GM23338 (cell line): ENCODE results near the gene NPAS3. TPM values are rescaled to one million over a fixed set of nuclear protein-coding genes. Genes with fewer than 3 reads are reported as not detected.

Experiments used
- ATAC-seq: fragments of 200-7000 bp; cut with Tn5 transposase; 3 replicates; pipeline ENCODE4 v1.9.1; 2020
- DNase-seq: peaks from one replicate; pipeline ENCODE4 v3.0.0-alpha.2; 2015; ENCODE audit warnings: low spot score
- H2AFZ ChIP-seq: fragments of 200-600 bp; sonication (generic); 2 replicates; pipeline ENCODE4 v1.8.0; 2016; ENCODE audit warnings: antibody characterized with exemption, mild to moderate bottlenecking, moderate library complexity
- H3F3A ChIP-seq: fragments of 200-600 bp; sonication (generic); replicated peaks from 2 replicates; pipeline ENCODE4 v1.8.0; 2017; ENCODE audit warnings: antibody characterized with exemption, mixed run types, low read depth
- H3K27ac ChIP-seq: fragments of 200-600 bp; sonication (generic); 2 replicates; pipeline ENCODE4 v1.6.1; 2016; ENCODE audit warnings: low read depth
- H3K27me3 ChIP-seq: fragments of 200-600 bp; sonication (generic); 2 replicates; pipeline ENCODE4 v1.8.0; 2016; ENCODE audit warnings: mild to moderate bottlenecking, mixed run types, moderate library complexity; ENCODE audit not compliant: insufficient read depth
- H3K36me3 ChIP-seq: fragments of 200-600 bp; sonication (generic); 2 replicates; pipeline ENCODE4 v1.8.0; 2016; ENCODE audit warnings: mild to moderate bottlenecking; ENCODE audit not compliant: insufficient read depth
- H3K4me1 ChIP-seq: fragments of 200-600 bp; sonication (generic); 2 replicates; pipeline ENCODE4 v1.8.0; 2016; ENCODE audit warnings: mild to moderate bottlenecking, moderate library complexity; ENCODE audit not compliant: insufficient read depth
- H3K4me2 ChIP-seq: fragments of 200-600 bp; sonication (generic); 2 replicates; pipeline ENCODE4 v1.7.1; 2017; ENCODE audit warnings: mixed run types
- H3K4me3 ChIP-seq: fragments of 200-600 bp; sonication (generic); 2 replicates; pipeline ENCODE4 v1.6.1; 2016; ENCODE audit warnings: mixed run types
- H3K79me2 ChIP-seq: fragments of 200-600 bp; sonication (generic); replicated peaks from 2 replicates; pipeline ENCODE4 v1.8.0; 2017; ENCODE audit warnings: mild to moderate bottlenecking; ENCODE audit not compliant: insufficient read depth
- H3K9me2 ChIP-seq: fragments of 200-600 bp; sonication (generic); 2 replicates; pipeline ENCODE4 v1.8.0; 2017; ENCODE audit not compliant: insufficient read depth
- H4K20me1 ChIP-seq: fragments of 200-600 bp; sonication (generic); replicated peaks from 2 replicates; pipeline ENCODE4 v1.8.0; 2017; ENCODE audit warnings: mild to moderate bottlenecking; ENCODE audit not compliant: insufficient read depth
- H3K27ac Mint-ChIP-seq: 2 replicates; pipeline ENCODE4 v1.8.0; 2020; ENCODE audit warnings: inconsistent platforms, mild to moderate bottlenecking, moderate library complexity, mixed read lengths
- H3K27me3 Mint-ChIP-seq: 3 replicates; pipeline ENCODE4 v1.8.0; 2022; ENCODE audit warnings: low read depth, mild to moderate bottlenecking, moderate library complexity, mixed read lengths, inconsistent platforms; ENCODE audit not compliant: insufficient read depth, poor library complexity
- H3K36me3 Mint-ChIP-seq: 3 replicates; pipeline ENCODE4 v1.8.0; 2021; ENCODE audit warnings: low read depth, mild to moderate bottlenecking, inconsistent platforms, moderate library complexity, mixed read lengths
- H3K4me1 Mint-ChIP-seq: 3 replicates; pipeline ENCODE4 v1.8.0; 2020; ENCODE audit warnings: mild to moderate bottlenecking, inconsistent platforms, mixed read lengths
- H3K4me3 Mint-ChIP-seq: 3 replicates; pipeline ENCODE4 v1.8.0; 2021; ENCODE audit warnings: moderate library complexity, mild to moderate bottlenecking, inconsistent platforms, mixed read lengths
- H3K9me3 Mint-ChIP-seq: 3 replicates; pipeline ENCODE4 v1.8.0; 2020; ENCODE audit warnings: moderate library complexity, mild to moderate bottlenecking, inconsistent platforms, mixed read lengths
- CREB1 ChIP-seq: fragments of 250-450 bp; sonication (Bioruptor Pico); IDR thresholded peaks from 2 replicates; pipeline ENCODE4 v1.5.0; 2020; ENCODE audit warnings: low read depth, mild to moderate bottlenecking, moderate library complexity
- EZH2 ChIP-seq: fragments of 200-600 bp; sonication (generic); IDR thresholded peaks from one replicate; pipeline ENCODE4 v1.8.0; 2017; ENCODE audit warnings: antibody characterized with exemption, mild to moderate bottlenecking, low read depth; ENCODE audit not compliant: unreplicated experiment
- EZH2phosphoT487 ChIP-seq: fragments of 200-600 bp; sonication (generic); IDR thresholded peaks from one replicate; pipeline ENCODE4 v1.8.1; 2018; ENCODE audit warnings: antibody characterized with exemption; ENCODE audit not compliant: unreplicated experiment
- JUNB ChIP-seq: IDR thresholded peaks from one replicate; pipeline ENCODE4 v1.6.1; 2016; ENCODE audit warnings: antibody characterized with exemption; ENCODE audit not compliant: unreplicated experiment
- NANOG ChIP-seq: IDR thresholded peaks from 2 replicates; pipeline ENCODE4 v1.6.1; 2016; ENCODE audit warnings: antibody characterized with exemption, borderline replicate concordance
- POLR2AphosphoS5 ChIP-seq: IDR thresholded peaks from 2 replicates; pipeline ENCODE4 v1.6.1; 2016; ENCODE audit warnings: antibody characterized with exemption, low read depth
- REST ChIP-seq: IDR thresholded peaks from one replicate; pipeline ENCODE4 v1.6.1; 2018; ENCODE audit warnings: antibody characterized with exemption; ENCODE audit not compliant: unreplicated experiment
- STAT1 ChIP-seq: IDR thresholded peaks from one replicate; pipeline ENCODE4 v1.6.1; 2016; ENCODE audit warnings: antibody characterized with exemption; ENCODE audit not compliant: unreplicated experiment
- ZNF114 ChIP-seq: fragments of 250-450 bp; sonication (Bioruptor Pico); IDR thresholded peaks from 2 replicates; pipeline ENCODE4 v1.5.0; 2020; ENCODE audit warnings: mild to moderate bottlenecking, moderate library complexity
- ZNF331 ChIP-seq: fragments of 250-450 bp; sonication (Bioruptor Pico); IDR thresholded peaks from 2 replicates; pipeline ENCODE4 v1.5.0; 2020; ENCODE audit warnings: low read depth, mild to moderate bottlenecking, moderate library complexity
- polyA plus RNA-seq: library from polyadenylated mRNA; unstranded; fragments of >200 nt; fragmentation: Nextera tagmentation; extraction: Ambion mirVana; gene quantifications from 2 replicates; pipeline ENCODE4 v1.2.1, GENCODE V29; 2016
- total RNA-seq: library from RNA; depleted of rRNA; stranded (reverse); fragments of >200 nt; shearing (Covaris generic); gene quantifications from 2 replicates; pipeline ENCODE4 v1.2.3, GENCODE V29; 2014
- TF ChIP-seq, protein P1 (sequence below), 2 experiments: fragments of 200-600 bp in 1 of 2; sonication (generic) in 1 of 2; conservative IDR thresholded peaks; 2 replicates each; pipeline versions ENCODE4 v1.5.1 to v1.6.1; 2016 to 2017; ENCODE audit warnings: antibody characterized with exemption in 2 of 2, low read depth in 2 of 2, mild to moderate bottlenecking in 2 of 2, moderate library complexity in 1 of 2
- TF ChIP-seq, protein P2 (sequence below): IDR thresholded peaks from 2 replicates; pipeline ENCODE4 v1.6.1; 2016; ENCODE audit warnings: antibody characterized with exemption
- TF ChIP-seq, protein P3 (sequence below): fragments of 250-450 bp; sonication (Bioruptor Pico); IDR thresholded peaks from 2 replicates; pipeline ENCODE4 v1.5.0; 2020; ENCODE audit warnings: mild to moderate bottlenecking, moderate library complexity

Gene NPAS3
- total and polyA plus RNA-seq, 2 experiments from 2014 or later: 0.17 to 0.19 TPM

DNA sequence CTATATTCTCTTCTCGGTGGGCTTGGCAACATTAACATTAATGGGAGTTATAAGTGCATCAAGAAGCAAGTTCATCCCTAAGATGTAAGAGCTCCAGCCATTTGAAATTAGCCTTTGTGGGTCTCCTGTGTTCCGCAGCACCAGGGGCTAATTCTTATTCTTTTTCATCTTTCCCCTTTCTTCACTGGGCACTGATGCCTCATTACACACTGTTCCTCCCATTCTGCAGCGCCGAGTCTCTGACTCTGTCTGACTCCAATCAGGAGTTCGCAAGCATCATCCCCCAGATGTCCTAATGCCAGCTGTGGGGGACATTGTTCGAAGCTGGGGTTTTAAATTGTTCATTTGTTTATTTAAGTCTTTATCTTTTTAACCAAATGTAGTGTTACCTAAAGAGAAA is 670.9 kb downstream of the NPAS3 start:
- 0 out of 2 replicates have a peak, but pooled peaks cover 5% of the 10 kb centered on the region for H3K4me1 ChIP-seq
- H2AFZ ChIP-seq: no peak overlapping the region
- no peaks in the 10 kb centered on the region for H3K36me3 Mint-ChIP-seq
- TF ChIP-seq, protein P1, sequence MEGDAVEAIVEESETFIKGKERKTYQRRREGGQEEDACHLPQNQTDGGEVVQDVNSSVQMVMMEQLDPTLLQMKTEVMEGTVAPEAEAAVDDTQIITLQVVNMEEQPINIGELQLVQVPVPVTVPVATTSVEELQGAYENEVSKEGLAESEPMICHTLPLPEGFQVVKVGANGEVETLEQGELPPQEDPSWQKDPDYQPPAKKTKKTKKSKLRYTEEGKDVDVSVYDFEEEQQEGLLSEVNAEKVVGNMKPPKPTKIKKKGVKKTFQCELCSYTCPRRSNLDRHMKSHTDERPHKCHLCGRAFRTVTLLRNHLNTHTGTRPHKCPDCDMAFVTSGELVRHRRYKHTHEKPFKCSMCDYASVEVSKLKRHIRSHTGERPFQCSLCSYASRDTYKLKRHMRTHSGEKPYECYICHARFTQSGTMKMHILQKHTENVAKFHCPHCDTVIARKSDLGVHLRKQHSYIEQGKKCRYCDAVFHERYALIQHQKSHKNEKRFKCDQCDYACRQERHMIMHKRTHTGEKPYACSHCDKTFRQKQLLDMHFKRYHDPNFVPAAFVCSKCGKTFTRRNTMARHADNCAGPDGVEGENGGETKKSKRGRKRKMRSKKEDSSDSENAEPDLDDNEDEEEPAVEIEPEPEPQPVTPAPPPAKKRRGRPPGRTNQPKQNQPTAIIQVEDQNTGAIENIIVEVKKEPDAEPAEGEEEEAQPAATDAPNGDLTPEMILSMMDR (conservative IDR thresholded peaks at IDR 0.05; ENCODE audit: low read depth in 2 of 2): no peak
- TF ChIP-seq, protein P2, sequence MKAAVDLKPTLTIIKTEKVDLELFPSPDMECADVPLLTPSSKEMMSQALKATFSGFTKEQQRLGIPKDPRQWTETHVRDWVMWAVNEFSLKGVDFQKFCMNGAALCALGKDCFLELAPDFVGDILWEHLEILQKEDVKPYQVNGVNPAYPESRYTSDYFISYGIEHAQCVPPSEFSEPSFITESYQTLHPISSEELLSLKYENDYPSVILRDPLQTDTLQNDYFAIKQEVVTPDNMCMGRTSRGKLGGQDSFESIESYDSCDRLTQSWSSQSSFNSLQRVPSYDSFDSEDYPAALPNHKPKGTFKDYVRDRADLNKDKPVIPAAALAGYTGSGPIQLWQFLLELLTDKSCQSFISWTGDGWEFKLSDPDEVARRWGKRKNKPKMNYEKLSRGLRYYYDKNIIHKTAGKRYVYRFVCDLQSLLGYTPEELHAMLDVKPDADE: no peak
- TF ChIP-seq REST (no peak), EZH2phosphoT487 (no peak), ZNF114 (CRISPR knock-in tag) (no peak), CREB1 (CRISPR knock-in tag) (no peak), STAT1 (no peak), NANOG (no peak), JUNB (no peak), ZNF331 (CRISPR knock-in tag) (no peak), POLR2AphosphoS5 (no peak), EZH2 (no peak)
- TF ChIP-seq, protein P3, sequence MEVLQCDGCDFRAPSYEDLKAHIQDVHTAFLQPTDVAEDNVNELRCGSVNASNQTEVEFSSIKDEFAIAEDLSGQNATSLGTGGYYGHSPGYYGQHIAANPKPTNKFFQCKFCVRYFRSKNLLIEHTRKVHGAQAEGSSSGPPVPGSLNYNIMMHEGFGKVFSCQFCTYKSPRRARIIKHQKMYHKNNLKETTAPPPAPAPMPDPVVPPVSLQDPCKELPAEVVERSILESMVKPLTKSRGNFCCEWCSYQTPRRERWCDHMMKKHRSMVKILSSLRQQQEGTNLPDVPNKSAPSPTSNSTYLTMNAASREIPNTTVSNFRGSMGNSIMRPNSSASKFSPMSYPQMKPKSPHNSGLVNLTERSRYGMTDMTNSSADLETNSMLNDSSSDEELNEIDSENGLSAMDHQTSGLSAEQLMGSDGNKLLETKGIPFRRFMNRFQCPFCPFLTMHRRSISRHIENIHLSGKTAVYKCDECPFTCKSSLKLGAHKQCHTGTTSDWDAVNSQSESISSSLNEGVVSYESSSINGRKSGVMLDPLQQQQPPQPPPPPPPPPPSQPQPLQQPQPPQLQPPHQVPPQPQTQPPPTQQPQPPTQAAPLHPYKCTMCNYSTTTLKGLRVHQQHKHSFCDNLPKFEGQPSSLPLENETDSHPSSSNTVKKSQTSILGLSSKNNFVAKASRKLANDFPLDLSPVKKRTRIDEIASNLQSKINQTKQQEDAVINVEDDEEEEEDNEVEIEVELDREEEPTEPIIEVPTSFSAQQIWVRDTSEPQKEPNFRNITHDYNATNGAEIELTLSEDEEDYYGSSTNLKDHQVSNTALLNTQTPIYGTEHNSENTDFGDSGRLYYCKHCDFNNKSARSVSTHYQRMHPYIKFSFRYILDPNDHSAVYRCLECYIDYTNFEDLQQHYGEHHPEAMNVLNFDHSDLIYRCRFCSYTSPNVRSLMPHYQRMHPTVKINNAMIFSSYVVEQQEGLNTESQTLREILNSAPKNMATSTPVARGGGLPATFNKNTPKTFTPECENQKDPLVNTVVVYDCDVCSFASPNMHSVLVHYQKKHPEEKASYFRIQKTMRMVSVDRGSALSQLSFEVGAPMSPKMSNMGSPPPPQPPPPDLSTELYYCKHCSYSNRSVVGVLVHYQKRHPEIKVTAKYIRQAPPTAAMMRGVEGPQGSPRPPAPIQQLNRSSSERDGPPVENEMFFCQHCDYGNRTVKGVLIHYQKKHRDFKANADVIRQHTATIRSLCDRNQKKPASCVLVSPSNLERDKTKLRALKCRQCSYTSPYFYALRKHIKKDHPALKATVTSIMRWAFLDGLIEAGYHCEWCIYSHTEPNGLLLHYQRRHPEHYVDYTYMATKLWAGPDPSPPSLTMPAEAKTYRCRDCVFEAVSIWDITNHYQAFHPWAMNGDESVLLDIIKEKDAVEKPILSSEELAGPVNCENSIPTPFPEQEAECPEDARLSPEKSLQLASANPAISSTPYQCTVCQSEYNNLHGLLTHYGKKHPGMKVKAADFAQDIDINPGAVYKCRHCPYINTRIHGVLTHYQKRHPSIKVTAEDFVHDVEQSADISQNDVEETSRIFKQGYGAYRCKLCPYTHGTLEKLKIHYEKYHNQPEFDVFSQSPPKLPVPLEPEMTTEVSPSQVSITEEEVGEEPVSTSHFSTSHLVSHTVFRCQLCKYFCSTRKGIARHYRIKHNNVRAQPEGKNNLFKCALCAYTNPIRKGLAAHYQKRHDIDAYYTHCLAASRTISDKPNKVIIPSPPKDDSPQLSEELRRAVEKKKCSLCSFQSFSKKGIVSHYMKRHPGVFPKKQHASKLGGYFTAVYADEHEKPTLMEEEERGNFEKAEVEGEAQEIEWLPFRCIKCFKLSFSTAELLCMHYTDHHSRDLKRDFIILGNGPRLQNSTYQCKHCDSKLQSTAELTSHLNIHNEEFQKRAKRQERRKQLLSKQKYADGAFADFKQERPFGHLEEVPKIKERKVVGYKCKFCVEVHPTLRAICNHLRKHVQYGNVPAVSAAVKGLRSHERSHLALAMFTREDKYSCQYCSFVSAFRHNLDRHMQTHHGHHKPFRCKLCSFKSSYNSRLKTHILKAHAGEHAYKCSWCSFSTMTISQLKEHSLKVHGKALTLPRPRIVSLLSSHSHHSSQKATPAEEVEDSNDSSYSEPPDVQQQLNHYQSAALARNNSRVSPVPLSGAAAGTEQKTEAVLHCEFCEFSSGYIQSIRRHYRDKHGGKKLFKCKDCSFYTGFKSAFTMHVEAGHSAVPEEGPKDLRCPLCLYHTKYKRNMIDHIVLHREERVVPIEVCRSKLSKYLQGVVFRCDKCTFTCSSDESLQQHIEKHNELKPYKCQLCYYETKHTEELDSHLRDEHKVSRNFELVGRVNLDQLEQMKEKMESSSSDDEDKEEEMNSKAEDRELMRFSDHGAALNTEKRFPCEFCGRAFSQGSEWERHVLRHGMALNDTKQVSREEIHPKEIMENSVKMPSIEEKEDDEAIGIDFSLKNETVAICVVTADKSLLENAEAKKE (CRISPR knock-in tag): no peak
- H3K27me3 ChIP-seq: no peaks in the 10 kb centered on the region
- H3K27ac Mint-ChIP-seq: no peak overlapping the region
- no peaks in the 10 kb centered on the region for H3K9me2 ChIP-seq
- H3K27ac ChIP-seq: no peak overlapping the region
- H3K79me2 ChIP-seq: no peaks in the 10 kb centered on the region
- H3K4me3 ChIP-seq: no peak overlapping the region
- H3K4me2 ChIP-seq: no peak overlapping the region
- H4K20me1 ChIP-seq: no peaks in the 10 kb centered on the region
- no peaks in the 10 kb centered on the region for H3F3A ChIP-seq
- ATAC-seq (no peak), DNase-seq (no peak)
- H3K4me1 Mint-ChIP-seq: peaks cover 25% of the 10 kb centered on the region
- H3K27me3 Mint-ChIP-seq: no peaks in the 10 kb centered on the region
- no peaks in the 10 kb centered on the region for H3K36me3 ChIP-seq
- H3K9me3 Mint-ChIP-seq: no peaks in the 10 kb centered on the region
- H3K4me3 Mint-ChIP-seq: no peak overlapping the region
